Loucy (cell line): ENCODE data around the gene CUBN.

Source experiments
- H2AFZ ChIP-seq: fragments of 200-600 bp; sonication (generic); 2 replicates; pipeline ENCODE4 v1.6.0; 2016; ENCODE audit warnings: antibody characterized with exemption, mild to moderate bottlenecking, low read length, moderate library complexity
- H3F3A ChIP-seq: fragments of 200-600 bp; 2 replicates; pipeline ENCODE4 v1.6.0; 2016; ENCODE audit warnings: antibody characterized with exemption, low read depth, mild to moderate bottlenecking
- H3K27me3 ChIP-seq: fragments of 200-600 bp; sonication (generic); 2 replicates; pipeline ENCODE4 v1.6.1; 2014; ENCODE audit warnings: low read length, mild to moderate bottlenecking; ENCODE audit not compliant: insufficient read depth, poor library complexity, severe bottlenecking
- H3K36me3 ChIP-seq: fragments of 200-600 bp; sonication (generic); 2 replicates; pipeline ENCODE4 v1.6.1; 2016; ENCODE audit warnings: low read length; ENCODE audit not compliant: insufficient read depth
- H3K4me1 ChIP-seq: fragments of 200-600 bp; sonication (generic); 2 replicates; pipeline ENCODE4 v1.5.1; 2014; ENCODE audit warnings: low read length, mild to moderate bottlenecking; ENCODE audit not compliant: insufficient read depth, poor library complexity, severe bottlenecking
- H3K4me2 ChIP-seq: fragments of 200-600 bp; sonication (generic); 2 replicates; pipeline ENCODE4 v1.6.0; 2014; ENCODE audit warnings: antibody characterized with exemption, low read length, low read depth, mild to moderate bottlenecking; ENCODE audit not compliant: poor library complexity, severe bottlenecking
- H3K4me3 ChIP-seq: fragments of 200-600 bp; sonication (generic); 2 replicates; pipeline ENCODE4 v1.5.1; 2014; ENCODE audit warnings: low read length, mild to moderate bottlenecking, mixed read lengths; ENCODE audit not compliant: poor library complexity, severe bottlenecking
- H3K79me2 ChIP-seq: fragments of 200-600 bp; sonication (generic); 2 replicates; pipeline ENCODE4 v1.6.1; 2014; ENCODE audit warnings: low read length; ENCODE audit not compliant: insufficient read depth
- H3K9ac ChIP-seq: fragments of 200-600 bp; sonication (generic); 2 replicates; pipeline ENCODE4 v1.6.0; 2014; ENCODE audit warnings: mild to moderate bottlenecking, low read depth, low read length, moderate library complexity; ENCODE audit not compliant: poor library complexity, severe bottlenecking
- H3K9me2 ChIP-seq: fragments of 200-600 bp; sonication (generic); replicated peaks from 2 replicates; pipeline ENCODE4 v1.6.1; 2016; ENCODE audit warnings: low read depth, low read length, mixed read lengths
- H3K9me3 ChIP-seq: fragments of 200-600 bp; sonication (generic); 2 replicates; pipeline ENCODE4 v1.6.1; 2014; ENCODE audit warnings: mild to moderate bottlenecking, antibody characterized with exemption, low read length, low read depth; ENCODE audit not compliant: insufficient read depth
- H4K20me1 ChIP-seq: fragments of 200-600 bp; sonication (generic); 2 replicates; pipeline ENCODE4 v1.6.0; 2014; ENCODE audit warnings: antibody characterized with exemption, low read length, mild to moderate bottlenecking; ENCODE audit not compliant: insufficient read depth, poor library complexity, severe bottlenecking
- CTCF ChIP-seq: fragments of 200-600 bp; sonication (generic); conservative IDR thresholded peaks from 2 replicates; pipeline ENCODE4 v1.5.1; 2014; ENCODE audit warnings: mild to moderate bottlenecking, antibody characterized with exemption, low read length
- EZH2phosphoT487 ChIP-seq: fragments of 200-600 bp; IDR thresholded peaks from 2 replicates; pipeline ENCODE4 v1.6.1; 2018; ENCODE audit warnings: antibody characterized with exemption, mild to moderate bottlenecking, moderate library complexity, borderline replicate concordance

CUBN gene

GRCh38 chr10:16886031-16886430 lies 243.6 kb downstream of the CUBN start:
- H3K36me3 ChIP-seq, result no peaks in the 10 kb centered on the region
- H4K20me1 ChIP-seq, result no peaks in the 10 kb centered on the region
- peaks cover 1% of the 10 kb centered on the region for H3K4me1 ChIP-seq
- no peak overlapping the region for H2AFZ ChIP-seq
- no peak overlapping the region for H3K4me2 ChIP-seq
- no peaks in the 10 kb centered on the region for H3K27me3 ChIP-seq
- TF ChIP-seq CTCF, result no peak
- TF ChIP-seq EZH2phosphoT487, result no peak
- no peak overlapping the region for H3K9ac ChIP-seq
- no peak overlapping the region for H3K4me3 ChIP-seq
- no peaks in the 10 kb centered on the region for H3F3A ChIP-seq
- H3K79me2 ChIP-seq, result no peaks in the 10 kb centered on the region
- H3K9me2 ChIP-seq, result no peaks in the 10 kb centered on the region
- H3K9me3 ChIP-seq, result no peaks in the 10 kb centered on the region

GRCh38 chr10:16884497-16884896 lies 245.1 kb downstream of the CUBN start:
- H3K79me2 ChIP-seq, result no peaks in the 10 kb centered on the region
- no peaks in the 10 kb centered on the region for H3K36me3 ChIP-seq
- no peaks in the 10 kb centered on the region for H3F3A ChIP-seq
- no peak overlapping the region for H3K4me3 ChIP-seq
- no peaks in the 10 kb centered on the region for H4K20me1 ChIP-seq
- no peaks in the 10 kb centered on the region for H3K27me3 ChIP-seq
- no peaks in the 10 kb centered on the region for H3K4me1 ChIP-seq
- no peak overlapping the region for H3K4me2 ChIP-seq
- H2AFZ ChIP-seq, result no peak overlapping the region
- TF ChIP-seq EZH2phosphoT487 (no peak), CTCF (no peak)
- H3K9me3 ChIP-seq, result no peaks in the 10 kb centered on the region
- H3K9me2 ChIP-seq, result no peaks in the 10 kb centered on the region
- H3K9ac ChIP-seq, result no peak overlapping the region

- H4K20me1 ChIP-seq, result no peaks in the 10 kb centered on the region
- no peak overlapping the region for H2AFZ ChIP-seq
- no peaks in the 10 kb centered on the region for H3K4me1 ChIP-seq
- no peaks in the 10 kb centered on the region for H3K9me3 ChIP-seq
- TF ChIP-seq CTCF, result no peak
- TF ChIP-seq EZH2phosphoT487, result no peak
- no peak overlapping the region for H3K9ac ChIP-seq
- no peaks in the 10 kb centered on the region for H3K27me3 ChIP-seq
- H3K4me3 ChIP-seq, result no peak overlapping the region
- no peak overlapping the region for H3K4me2 ChIP-seq
- no peaks in the 10 kb centered on the region for H3K9me2 ChIP-seq
- H3K79me2 ChIP-seq, result no peaks in the 10 kb centered on the region
- H3K36me3 ChIP-seq, result no peaks in the 10 kb centered on the region
- H3F3A ChIP-seq, result no peaks in the 10 kb centered on the region
Observed at GRCh38 chr10:16883084-16883483, 246.5 kb downstream of the CUBN start.
